HepG2 (cell line): ENCODE results near the gene RAB3D. TPM values are rescaled to one million over a fixed set of nuclear protein-coding genes. Genes with fewer than 3 reads are reported as not detected.

ENCODE experiments used
- ARNTL ChIP-seq: sonication (generic); formaldehyde crosslinking; IDR thresholded peaks from 2 replicates; pipeline ENCODE4 v1.4.0; 2020; ENCODE audit warnings: mild to moderate bottlenecking, missing genetic modification reagents
- EZH2 ChIP-seq: conservative IDR thresholded peaks from 2 replicates; pipeline ENCODE4 v1.6.1; 2012; ENCODE audit warnings: mild to moderate bottlenecking, low read depth, low read length, moderate library complexity
- HDAC1 ChIP-seq: sonication (generic); formaldehyde crosslinking; IDR thresholded peaks from 2 replicates; pipeline ENCODE4 v1.5.1; 2020; ENCODE audit warnings: mild to moderate bottlenecking, missing genetic modification reagents
- JUN ChIP-seq: sonication (generic); formaldehyde crosslinking; IDR thresholded peaks from 2 replicates; pipeline ENCODE4 v1.4.0; 2020; ENCODE audit warnings: mild to moderate bottlenecking, missing genetic modification reagents
- JUND ChIP-seq: sonication (generic); formaldehyde crosslinking; IDR thresholded peaks from 2 replicates; pipeline ENCODE4 v1.8.0; 2022; ENCODE audit warnings: mild to moderate bottlenecking, missing genetic modification reagents
- MED8 ChIP-seq: sonication (generic); formaldehyde crosslinking; IDR thresholded peaks from 2 replicates; pipeline ENCODE4 v1.8.1; 2023; ENCODE audit warnings: mild to moderate bottlenecking, missing genetic modification reagents; ENCODE audit not compliant: insufficient replicate concordance
- NR2F6 ChIP-seq, 2 experiments: IDR thresholded peaks; 2 replicates each; pipeline ENCODE4 v1.6.1; 2016; ENCODE audit warnings: antibody characterized with exemption in 1 of 2, mild to moderate bottlenecking in 1 of 2
- WIZ ChIP-seq: sonication (generic); formaldehyde crosslinking; IDR thresholded peaks from 2 replicates; pipeline ENCODE4 v1.5.1; 2020; ENCODE audit warnings: mild to moderate bottlenecking, missing genetic modification reagents
- ZBTB1 ChIP-seq: sonication (generic); formaldehyde crosslinking; IDR thresholded peaks from 2 replicates; pipeline ENCODE4 v1.4.0; 2020; ENCODE audit warnings: missing genetic modification reagents, borderline replicate concordance
- ZBTB33 ChIP-seq: sonication (generic); formaldehyde crosslinking; IDR thresholded peaks from 2 replicates; pipeline ENCODE4 v1.4.0; 2020; ENCODE audit warnings: missing genetic modification reagents
- ZBTB38 ChIP-seq: sonication (generic); formaldehyde crosslinking; IDR thresholded peaks from 2 replicates; pipeline ENCODE4 v1.5.1; 2020; ENCODE audit warnings: mild to moderate bottlenecking, missing genetic modification reagents
- ZKSCAN8 ChIP-seq: IDR thresholded peaks from 2 replicates; pipeline ENCODE4 v1.6.1; 2016; ENCODE audit warnings: borderline replicate concordance, missing genetic modification reagents, missing compliant biosample characterization
- ZMYM3 ChIP-seq: sonication (generic); formaldehyde crosslinking; IDR thresholded peaks from 2 replicates; pipeline ENCODE4 v1.5.1; 2020; ENCODE audit warnings: mild to moderate bottlenecking, missing genetic modification reagents
- ZNF274 ChIP-seq: sonication (generic); formaldehyde crosslinking; IDR thresholded peaks from 2 replicates; pipeline ENCODE4 v1.5.1; 2020; ENCODE audit warnings: mild to moderate bottlenecking, missing genetic modification reagents
- ZNF354B ChIP-seq: sonication (generic); formaldehyde crosslinking; IDR thresholded peaks from 2 replicates; pipeline ENCODE4 v1.8.0; 2022; ENCODE audit warnings: mild to moderate bottlenecking, missing genetic modification reagents
- ZNF691 ChIP-seq: sonication (generic); formaldehyde crosslinking; IDR thresholded peaks from 2 replicates; pipeline ENCODE4 v1.4.0; 2020; ENCODE audit warnings: missing genetic modification reagents, low read depth, mild to moderate bottlenecking, borderline replicate concordance
- ZNF709 ChIP-seq: sonication (generic); formaldehyde crosslinking; IDR thresholded peaks from 2 replicates; pipeline ENCODE4 v1.5.0; 2020; ENCODE audit warnings: mild to moderate bottlenecking, missing genetic modification reagents
- ZNF747 ChIP-seq: sonication (generic); formaldehyde crosslinking; IDR thresholded peaks from 2 replicates; pipeline ENCODE4 v1.8.1; 2023; ENCODE audit warnings: missing genetic modification reagents, mild to moderate bottlenecking, borderline replicate concordance
- polyA plus RNA-seq, 8 experiments: library from polyadenylated mRNA; depleted of rRNA in 3 of 8; stranded (reverse) in 7 of 8; unstranded in 1 of 8; fragments of >200 nt; fragmentation: Illumina TruSeq in 4 of 8; extraction: Trizol in 4 of 8; gene quantifications; 2 replicates each; pipeline versions ENCODE4 v1.2.1 to v1.2.3, GENCODE V29; 2011 to 2016; ENCODE audit warnings: low read depth in 4 of 8, missing spikeins in 1 of 8, mixed read lengths in 1 of 8; ENCODE audit not compliant: insufficient read depth in 1 of 8
- total RNA-seq, 5 experiments: library from RNA; depleted of rRNA; stranded (reverse); fragments of >200 nt; fragmentation: Illumina TruSeq; extraction: Trizol; gene quantifications; 2 replicates each; pipeline ENCODE4 v1.2.3, GENCODE V29; 2016; ENCODE audit warnings: low read depth in 1 of 5
- TF ChIP-seq, protein P1 (sequence below): sonication (generic); formaldehyde crosslinking; IDR thresholded peaks from 2 replicates; pipeline ENCODE4 v1.4.0; 2020; ENCODE audit warnings: missing genetic modification reagents, borderline replicate concordance
- TF ChIP-seq, protein P2 (sequence below): sonication (generic); formaldehyde crosslinking; IDR thresholded peaks from 2 replicates; pipeline ENCODE4 v1.4.0; 2020; ENCODE audit warnings: missing genetic modification reagents

RAB3D gene
- total and polyA plus RNA-seq, 2 of the 13 experiments (the other 11 are each of a cell fraction or from before 2014, with no cell fraction given), result 2.0 to 16.1 TPM

GRCh38 chr19:11335449-11336146 lies 3.9 kb downstream of the RAB3D start (continued):
- TF ChIP-seq ZNF691 (CRISPR knock-in tag) (no peak), ZKSCAN8 (CRISPR knock-in tag) (no peak), ZNF354B (no peak), ARNTL (no peak), ZNF709 (no peak), EZH2 (no peak), MED8 (CRISPR knock-in tag) (no peak), ZNF747 (CRISPR knock-in tag) (no peak), ZNF274 (CRISPR knock-in tag) (no peak), NR2F6 (IDR thresholded peaks at IDR 0.05) (0 out of 2 replicates have a peak, but pooled peaks have one; percentile 16), NR2F6 (CRISPR knock-in tag; IDR thresholded peaks at IDR 0.05) (no peak), HDAC1 (CRISPR knock-in tag) (no peak), ZBTB38 (CRISPR knock-in tag) (peak; percentile 85), JUND (CRISPR knock-in tag) (peak; percentile 86), ZBTB33 (CRISPR knock-in tag) (peak; percentile 82), WIZ (CRISPR knock-in tag) (no peak), ZBTB1 (CRISPR knock-in tag) (no peak), ZMYM3 (CRISPR knock-in tag) (no peak), JUN (peak; percentile 70; the same call in 1 of the 2 replicates)
- TF ChIP-seq, protein P1, sequence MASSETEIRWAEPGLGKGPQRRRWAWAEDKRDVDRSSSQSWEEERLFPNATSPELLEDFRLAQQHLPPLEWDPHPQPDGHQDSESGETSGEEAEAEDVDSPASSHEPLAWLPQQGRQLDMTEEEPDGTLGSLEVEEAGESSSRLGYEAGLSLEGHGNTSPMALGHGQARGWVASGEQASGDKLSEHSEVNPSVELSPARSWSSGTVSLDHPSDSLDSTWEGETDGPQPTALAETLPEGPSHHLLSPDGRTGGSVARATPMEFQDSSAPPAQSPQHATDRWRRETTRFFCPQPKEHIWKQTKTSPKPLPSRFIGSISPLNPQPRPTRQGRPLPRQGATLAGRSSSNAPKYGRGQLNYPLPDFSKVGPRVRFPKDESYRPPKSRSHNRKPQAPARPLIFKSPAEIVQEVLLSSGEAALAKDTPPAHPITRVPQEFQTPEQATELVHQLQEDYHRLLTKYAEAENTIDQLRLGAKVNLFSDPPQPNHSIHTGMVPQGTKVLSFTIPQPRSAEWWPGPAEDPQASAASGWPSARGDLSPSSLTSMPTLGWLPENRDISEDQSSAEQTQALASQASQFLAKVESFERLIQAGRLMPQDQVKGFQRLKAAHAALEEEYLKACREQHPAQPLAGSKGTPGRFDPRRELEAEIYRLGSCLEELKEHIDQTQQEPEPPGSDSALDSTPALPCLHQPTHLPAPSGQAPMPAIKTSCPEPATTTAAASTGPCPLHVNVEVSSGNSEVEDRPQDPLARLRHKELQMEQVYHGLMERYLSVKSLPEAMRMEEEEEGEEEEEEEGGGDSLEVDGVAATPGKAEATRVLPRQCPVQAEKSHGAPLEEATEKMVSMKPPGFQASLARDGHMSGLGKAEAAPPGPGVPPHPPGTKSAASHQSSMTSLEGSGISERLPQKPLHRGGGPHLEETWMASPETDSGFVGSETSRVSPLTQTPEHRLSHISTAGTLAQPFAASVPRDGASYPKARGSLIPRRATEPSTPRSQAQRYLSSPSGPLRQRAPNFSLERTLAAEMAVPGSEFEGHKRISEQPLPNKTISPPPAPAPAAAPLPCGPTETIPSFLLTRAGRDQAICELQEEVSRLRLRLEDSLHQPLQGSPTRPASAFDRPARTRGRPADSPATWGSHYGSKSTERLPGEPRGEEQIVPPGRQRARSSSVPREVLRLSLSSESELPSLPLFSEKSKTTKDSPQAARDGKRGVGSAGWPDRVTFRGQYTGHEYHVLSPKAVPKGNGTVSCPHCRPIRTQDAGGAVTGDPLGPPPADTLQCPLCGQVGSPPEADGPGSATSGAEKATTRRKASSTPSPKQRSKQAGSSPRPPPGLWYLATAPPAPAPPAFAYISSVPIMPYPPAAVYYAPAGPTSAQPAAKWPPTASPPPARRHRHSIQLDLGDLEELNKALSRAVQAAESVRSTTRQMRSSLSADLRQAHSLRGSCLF, result no peak
- TF ChIP-seq, protein P2, sequence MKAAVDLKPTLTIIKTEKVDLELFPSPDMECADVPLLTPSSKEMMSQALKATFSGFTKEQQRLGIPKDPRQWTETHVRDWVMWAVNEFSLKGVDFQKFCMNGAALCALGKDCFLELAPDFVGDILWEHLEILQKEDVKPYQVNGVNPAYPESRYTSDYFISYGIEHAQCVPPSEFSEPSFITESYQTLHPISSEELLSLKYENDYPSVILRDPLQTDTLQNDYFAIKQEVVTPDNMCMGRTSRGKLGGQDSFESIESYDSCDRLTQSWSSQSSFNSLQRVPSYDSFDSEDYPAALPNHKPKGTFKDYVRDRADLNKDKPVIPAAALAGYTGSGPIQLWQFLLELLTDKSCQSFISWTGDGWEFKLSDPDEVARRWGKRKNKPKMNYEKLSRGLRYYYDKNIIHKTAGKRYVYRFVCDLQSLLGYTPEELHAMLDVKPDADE (CRISPR knock-in tag), result no peak
